IMR-90 (cell line): ENCODE results near the gene ILDR2. TPM values are rescaled to one million over a fixed set of nuclear protein-coding genes. Genes with fewer than 3 reads are reported as not detected.

ENCODE experiments used
- ATAC-seq: fragments of 200-7000 bp; cut with Tn5 transposase; 2 replicates; pipeline ENCODE4 v1.9.1; 2020; ENCODE audit warnings: low read depth, mild to moderate bottlenecking, moderate library complexity
- BruUV-seq: library from RNA; stranded (reverse); fragments of 400-500 nt; replicated peaks from 2 replicates; lab custom pipeline; 2021; lab: Mats Ljungman, UMichigan
- CTCF ChIA-PET: fragments of 300-600 bp; formaldehyde crosslinking; extraction: SDS; loops from one replicate; lab custom pipeline; 2021; ENCODE audit warnings: antibody characterized with exemption; lab: Yijun Ruan, JAX
- POLR2A ChIA-PET: fragments of 300-600 bp; sonication (Branson Sonifier 250); formaldehyde crosslinking; loops from one replicate; lab custom pipeline; 2022; ENCODE audit warnings: antibody characterized with exemption; ENCODE audit not compliant: unreplicated experiment; lab: Charles Lee
- DNase-seq: peaks from one replicate; pipeline ENCODE4 v3.0.0; 2013
- H2AFZ ChIP-seq: replicated peaks from 2 replicates; pipeline ENCODE3; 2013; ENCODE audit warnings: low read length, mild to moderate bottlenecking; ENCODE audit not compliant: poor library complexity
- H2AK5ac ChIP-seq: 2 replicates; pipeline ENCODE4 v1.6.1; 2013; ENCODE audit warnings: low read depth, low read length, inconsistent platforms
- H2AK9ac ChIP-seq: replicated peaks from 2 replicates; pipeline ENCODE3; 2013; ENCODE audit warnings: mild to moderate bottlenecking, low read depth, low read length, moderate library complexity; ENCODE audit not compliant: poor library complexity
- H2BK120ac ChIP-seq: 2 replicates; pipeline ENCODE4 v1.6.1; 2013; ENCODE audit warnings: low read depth, low read length, inconsistent platforms
- H2BK15ac ChIP-seq: 3 replicates; pipeline ENCODE4 v1.6.1; 2013; ENCODE audit warnings: low read depth, low read length, inconsistent platforms
- H2BK20ac ChIP-seq: 2 replicates; pipeline ENCODE4 v1.6.1; 2013; ENCODE audit warnings: low read depth, mild to moderate bottlenecking, inconsistent platforms, low read length, moderate library complexity
- H2BK5ac ChIP-seq: 2 replicates; pipeline ENCODE4 v1.6.1; 2013; ENCODE audit warnings: mild to moderate bottlenecking, low read depth, low read length, inconsistent platforms; ENCODE audit not compliant: poor library complexity, severe bottlenecking
- H3K14ac ChIP-seq: replicated peaks from 2 replicates; pipeline ENCODE4 v1.6.1; 2013; ENCODE audit warnings: low read depth, low read length, inconsistent platforms
- H3K18ac ChIP-seq: 2 replicates; pipeline ENCODE4 v1.6.1; 2013; ENCODE audit warnings: low read depth, low read length, control low read depth
- H3K23ac ChIP-seq: 2 replicates; pipeline ENCODE4 v1.6.1; 2013; ENCODE audit warnings: low read depth, low read length, inconsistent platforms
- H3K27ac ChIP-seq: 2 replicates; pipeline ENCODE4 v1.5.1; 2013; ENCODE audit warnings: mild to moderate bottlenecking, control low read depth, low read length; ENCODE audit not compliant: insufficient read depth
- H3K27me3 ChIP-seq: 2 replicates; pipeline ENCODE4 v1.6.1; 2013; ENCODE audit warnings: low read length; ENCODE audit not compliant: control insufficient read depth, insufficient read depth
- H3K36me3 ChIP-seq: 2 replicates; pipeline ENCODE4 v1.6.1; 2013; ENCODE audit warnings: low read length, mixed read lengths; ENCODE audit not compliant: control insufficient read depth, insufficient read depth
- H3K4ac ChIP-seq: 2 replicates; pipeline ENCODE4 v1.6.1; 2013; ENCODE audit warnings: low read depth, low read length, inconsistent platforms
- H3K4me1 ChIP-seq: 2 replicates; pipeline ENCODE4 v1.6.1; 2013; ENCODE audit warnings: low read length, mixed read lengths; ENCODE audit not compliant: control insufficient read depth, insufficient read depth
- H3K4me2 ChIP-seq: 2 replicates; pipeline ENCODE4 v1.6.1; 2013; ENCODE audit warnings: low read depth, mild to moderate bottlenecking, control low read depth, low read length, moderate library complexity
- H3K4me3 ChIP-seq: 2 replicates; pipeline ENCODE4 v1.5.1; 2013; ENCODE audit warnings: low read depth, mild to moderate bottlenecking, control low read depth, low read length, moderate library complexity; ENCODE audit not compliant: insufficient read depth
- H3K56ac ChIP-seq: 2 replicates; pipeline ENCODE4 v1.6.1; 2013; ENCODE audit warnings: low read length, inconsistent platforms; ENCODE audit not compliant: insufficient read depth; ENCODE audit errors: extremely low read depth
- H3K79me1 ChIP-seq, 2 experiments: 2 replicates each; pipeline ENCODE4 v1.6.1; 2013; ENCODE audit warnings: low read length in 2 of 2, inconsistent platforms in 1 of 2, low read depth in 1 of 2
- H3K9ac ChIP-seq: 2 replicates; pipeline ENCODE4 v1.6.1; 2013; ENCODE audit warnings: low read depth, low read length, control low read depth
- H3K9me1 ChIP-seq: 2 replicates; pipeline ENCODE4 v1.6.1; 2013; ENCODE audit warnings: low read length, inconsistent platforms; ENCODE audit not compliant: insufficient read depth
- H3K9me3 ChIP-seq: 2 replicates; pipeline ENCODE4 v1.6.1; 2013; ENCODE audit warnings: low read length; ENCODE audit not compliant: control insufficient read depth, insufficient read depth
- H4K20me1 ChIP-seq: 2 replicates; pipeline ENCODE4 v1.6.1; 2013; ENCODE audit warnings: low read length, inconsistent platforms; ENCODE audit not compliant: insufficient read depth
- H4K5ac ChIP-seq: 2 replicates; pipeline ENCODE4 v1.6.1; 2013; ENCODE audit warnings: mild to moderate bottlenecking, low read depth, low read length, control low read depth
- H4K8ac ChIP-seq, 2 experiments: 2 replicates each; pipeline ENCODE4 v1.6.1; 2013; ENCODE audit warnings: low read depth in 2 of 2, low read length in 2 of 2, control low read depth in 1 of 2, inconsistent platforms in 1 of 2
- H4K91ac ChIP-seq: 2 replicates; pipeline ENCODE4 v1.6.1; 2013; ENCODE audit warnings: low read depth, low read length, inconsistent platforms; ENCODE audit not compliant: insufficient read depth
- POLR2A ChIP-seq: IDR thresholded peaks from 2 replicates; pipeline ENCODE4 v1.6.1; 2012; ENCODE audit warnings: mild to moderate bottlenecking, low read depth, low read length
- RFX5 ChIP-seq: IDR thresholded peaks from 2 replicates; pipeline ENCODE4 v1.8.0; 2012; ENCODE audit warnings: low read depth, mild to moderate bottlenecking, low read length, moderate library complexity
- USF2 ChIP-seq: fragments of 150-350 bp; IDR thresholded peaks from 2 replicates; pipeline ENCODE4 v1.6.1; 2017; ENCODE audit warnings: mild to moderate bottlenecking, antibody characterized with exemption, low read length, low read depth
- WGBS, 2 experiments: methylation state at CpG; one replicate each; pipeline versions ENCODE4 v1.1.5 to v1.1.7; 2013; ENCODE audit warnings: missing lambda C conversion rate in 2 of 2; ENCODE audit not compliant: insufficient read length in 1 of 2; ENCODE audit errors: extremely low coverage in 2 of 2; 5-methylcytosine and 5-hydroxymethylcytosine counted together
- dilution Hi-C: fragments of 300-500 bp; cut with HindIII; formaldehyde crosslinking; loops from one replicate; pipeline ENCODE4 v1.14.3; 2018; ENCODE audit warnings: low sequenced_read_pairs; ENCODE audit not compliant: unreplicated experiment
- in situ Hi-C: fragments of 300-500 bp; cut with MboI; formaldehyde crosslinking; loops from 3 replicates; pipeline ENCODE4 v1.14.3; 2019; ENCODE audit warnings: low sequenced_read_pairs, inconsistent platforms, mixed read lengths
- intact Hi-C: fragments of 100-400 bp; cut with micrococcal nuclease; formaldehyde crosslinking; loops from 2 replicates; pipeline ENCODE4 v1.10.0; 2022
- polyA plus RNA-seq, 3 experiments: library from polyadenylated mRNA; depleted of rRNA; stranded (reverse); fragments of >200 nt; gene quantifications; 2 replicates each; pipeline ENCODE4 v1.2.3, GENCODE V29; 2012; ENCODE audit warnings: low replicate concordance in 1 of 3
- total RNA-seq: library from RNA; depleted of rRNA; stranded (reverse); fragments of >200 nt; gene quantifications from 2 replicates; pipeline ENCODE4 v1.2.3, GENCODE V29; 2012

ILDR2 gene
- total and polyA plus RNA-seq, 2 of the 4 experiments (the other 2 are of a cell fraction), result under 0.01 TPM; not detected in 1

- TF ChIP-seq RFX5, result no peak
Observed at GRCh38 chr1:166910396-166910994, 64.8 kb downstream of the ILDR2 start (continued).

- Histone ChIP-seq H3K9me3 (no peaks in the 10 kb centered on the region), H3K9ac (no peak overlapping the region), H3K4me3 (no peak overlapping the region), H2AFZ (no peak overlapping the region), H2BK20ac (no peak overlapping the region), H3K27ac (no peak overlapping the region), H4K5ac (no peak overlapping the region), H2AK9ac (no peak overlapping the region), H3K23ac (no peak overlapping the region), H3K4me1 (peaks cover 3% of the 10 kb centered on the region; the same call in 1 of the 2 replicates), H3K4me2 (no peak overlapping the region), H2AK5ac (no peak overlapping the region), H3K9me1 (no peaks in the 10 kb centered on the region), H4K20me1 (no peaks in the 10 kb centered on the region), H4K91ac (no peak overlapping the region), H3K56ac (no peak overlapping the region), H2BK5ac (no peak overlapping the region), H3K27me3 (peaks cover 2% of the 10 kb centered on the region; the same call in 1 of the 2 replicates), H3K4ac (no peak overlapping the region), H3K79me1 (no peaks in the 10 kb centered on the region), H3K18ac (no peak overlapping the region), H3K36me3 (no peaks in the 10 kb centered on the region), H2BK15ac (no peak overlapping the region), H4K8ac (no peak overlapping the region), H2BK120ac (no peak overlapping the region), H3K14ac (no peak overlapping the region)
- TF ChIP-seq POLR2A (no peak), USF2 (peak; percentile 75; the same call in 1 of the 2 replicates)
- intact Hi-C loops, result loop anchor here (10.0 kb wide), 1 partner anchor 626 kb away; no protein-coding TSS in a partner anchor
- ATAC-seq, result no peak
- in situ Hi-C loops, result no loop called here
- dilution Hi-C loops, result no loop called here
- no TSS peak for BruUV-seq
- ChIA-PET CTCF (interaction anchor here (0.9 to 2.4 kb wide), 4 partner anchors 66 to 500 kb away, joined by 3 to 41 read pairs (median 4); no protein-coding TSS in a partner anchor), POLR2A (no interaction called here)
- DNase-seq, result peak; percentile 4
- WGBS, 2 experiments, result 100% methylated on average over 1 of the region's 1 CpG; no CpG with 5 or more reads in 1 of the 2 experiments
Observed at GRCh38 chr1:166908942-166909341, 66.4 kb downstream of the ILDR2 start.
